Measurements from ENCODE around the gene OMA1. TPM values are rescaled to one million over a fixed set of nuclear protein-coding genes. Genes with fewer than 3 reads are reported as not detected.
"Not testable (repeated sequence)": the region's sequence is repeated elsewhere in the genome, so short reads cannot be mapped to it uniquely, and the experiment has no call there.

OMA1 gene
- total and polyA plus RNA-seq, 2 donors from 2014 or later, result 24.8 to 42.6 TPM

GRCh38 chr1:58568271-58568860, 21.8 kb upstream of the OMA1 start:
- no peak overlapping the region for H3K9ac ChIP-seq (ENCODE audit: low read length in 3 of 3)
- no peaks in the 10 kb centered on the region for H3K27me3 ChIP-seq (ENCODE audit: control insufficient read depth, insufficient read depth, low read length)
- DNase-seq (no peak), FAIRE-seq (no peak)
- H3K36me3 ChIP-seq (ENCODE audit: control insufficient read depth in 2 of 3, insufficient read depth in 3 of 3, low read length in 3 of 3), result no peaks in the 10 kb centered on the region
- intact Hi-C loops (cut with DNase I), result no loop called here
- no peak for TF ChIP-seq CTCF (IDR thresholded peaks at IDR 0.05; ENCODE audit: borderline replicate concordance, extremely low read depth, insufficient read depth)
- H3K27ac ChIP-seq (ENCODE audit: low read depth in 2 of 2, low read length in 2 of 2), result no peak overlapping the region
- no peaks in the 10 kb centered on the region for H3K9me3 ChIP-seq (ENCODE audit: control insufficient read depth in 2 of 3, insufficient read depth in 1 of 3, low read length in 3 of 3)
- H3K4me1 ChIP-seq (ENCODE audit: control insufficient read depth in 2 of 3, insufficient read depth in 2 of 3, low read depth in 1 of 3, low read length in 3 of 3), result no peaks in the 10 kb centered on the region
- no peak overlapping the region for H3K4me3 ChIP-seq (ENCODE audit: low read length in 3 of 3)

GRCh38 chr1:58566339-58566738, 19.8 kb upstream of the OMA1 start:
- Histone ChIP-seq H3K4me3 (ENCODE audit: low read length in 3 of 3) (no peak overlapping the region), H3K4me1 (ENCODE audit: control insufficient read depth in 2 of 3, insufficient read depth in 2 of 3, low read depth in 1 of 3, low read length in 3 of 3) (no peaks in the 10 kb centered on the region), H3K27me3 (ENCODE audit: control insufficient read depth, insufficient read depth, low read length) (no peaks in the 10 kb centered on the region), H3K36me3 (ENCODE audit: control insufficient read depth in 2 of 3, insufficient read depth in 3 of 3, low read length in 3 of 3) (no peaks in the 10 kb centered on the region), H3K9me3 (ENCODE audit: control insufficient read depth in 2 of 3, insufficient read depth in 1 of 3, low read length in 3 of 3) (no peaks in the 10 kb centered on the region), H3K9ac (ENCODE audit: low read length in 3 of 3) (no peak overlapping the region), H3K27ac (ENCODE audit: low read depth in 2 of 2, low read length in 2 of 2) (no peak overlapping the region)
- intact Hi-C loops (cut with DNase I), result no loop called here
- DNase-seq (no peak), FAIRE-seq (no peak)
- TF ChIP-seq CTCF (IDR thresholded peaks at IDR 0.05; ENCODE audit: borderline replicate concordance, extremely low read depth, insufficient read depth), result no peak

DNA sequence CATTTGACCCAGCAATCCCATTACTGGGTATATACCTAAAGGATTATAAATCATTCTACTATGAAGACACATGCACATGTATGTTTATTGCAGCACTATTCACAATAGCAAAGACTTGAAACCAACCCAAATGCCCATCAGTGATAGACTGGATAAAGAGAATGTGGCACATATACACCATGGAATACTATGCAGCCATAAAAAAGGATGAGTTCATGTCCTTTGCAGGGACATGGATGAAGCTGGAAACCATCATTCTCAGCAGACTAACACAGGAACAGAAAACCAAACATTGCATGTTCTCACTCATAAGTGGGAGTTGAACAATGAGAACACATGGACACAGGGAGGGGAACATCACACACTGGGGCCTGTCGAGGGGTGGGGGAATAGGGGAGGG, 17.2 kb upstream of the OMA1 start:
- H3K9ac ChIP-seq (ENCODE audit: low read length in 3 of 3); H3K27ac ChIP-seq (ENCODE audit: low read depth in 2 of 2, low read length in 2 of 2); H3K4me1 ChIP-seq (ENCODE audit: control insufficient read depth in 2 of 3, insufficient read depth in 2 of 3, low read depth in 1 of 3, low read length in 3 of 3); intact Hi-C loops (cut with DNase I); H3K4me3 ChIP-seq (ENCODE audit: low read length in 3 of 3); H3K36me3 ChIP-seq (ENCODE audit: control insufficient read depth in 2 of 3, insufficient read depth in 3 of 3, low read length in 3 of 3); H3K27me3 ChIP-seq (ENCODE audit: control insufficient read depth, insufficient read depth, low read length); DNase-seq; H3K9me3 ChIP-seq (ENCODE audit: control insufficient read depth in 2 of 3, insufficient read depth in 1 of 3, low read length in 3 of 3); FAIRE-seq: not testable (repeated sequence)

DNA sequence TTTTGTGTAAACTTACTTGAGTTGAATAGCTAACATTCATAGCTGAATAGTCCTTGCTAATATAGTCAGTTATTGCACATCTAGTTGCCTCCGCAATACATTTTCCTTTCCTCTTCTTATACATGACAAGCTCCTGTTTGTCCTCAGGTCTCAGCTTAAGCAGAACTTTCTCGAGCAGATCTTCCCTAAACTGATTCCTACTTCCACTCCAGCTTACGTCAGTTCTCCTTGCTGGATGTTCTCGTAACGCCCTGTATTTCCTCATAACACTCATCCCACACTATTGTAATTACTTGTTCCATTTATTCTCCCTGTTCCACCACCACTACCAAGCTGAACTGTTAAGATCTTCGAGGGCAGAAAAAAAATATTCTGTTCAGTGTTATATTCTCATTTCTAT, 15.1 kb upstream of the OMA1 start:
- Histone ChIP-seq H3K4me3 (ENCODE audit: low read length in 3 of 3) (no peak overlapping the region), H3K4me1 (ENCODE audit: control insufficient read depth in 2 of 3, insufficient read depth in 2 of 3, low read depth in 1 of 3, low read length in 3 of 3) (no peaks in the 10 kb centered on the region), H3K27ac (ENCODE audit: low read depth in 2 of 2, low read length in 2 of 2) (no peak overlapping the region), H3K9me3 (ENCODE audit: control insufficient read depth in 2 of 3, insufficient read depth in 1 of 3, low read length in 3 of 3) (peaks cover 0 to 5% (median 0%) of the 10 kb centered on the region in 3 donors), H3K9ac (ENCODE audit: low read length in 3 of 3) (no peak overlapping the region), H3K27me3 (ENCODE audit: control insufficient read depth, insufficient read depth, low read length) (no peaks in the 10 kb centered on the region), H3K36me3 (ENCODE audit: control insufficient read depth in 2 of 3, insufficient read depth in 3 of 3, low read length in 3 of 3) (no peaks in the 10 kb centered on the region)
- FAIRE-seq (no peak), DNase-seq (no peak)
- no peak for TF ChIP-seq CTCF (IDR thresholded peaks at IDR 0.05; ENCODE audit: borderline replicate concordance, extremely low read depth, insufficient read depth)
- intact Hi-C loops (cut with DNase I), result no loop called here

Measured in kidney (tissue), 14 donors.